Pancreas (tissue), 10 donors: ENCODE results near the gene RPRD2. TPM values are rescaled to one million over a fixed set of nuclear protein-coding genes. Genes with fewer than 3 reads are reported as not detected.

Experiments used
- ATAC-seq, 4 donors: fragments of 200-7000 bp; cut with Tn5 transposase; one replicate each; pipeline versions ENCODE4 v1.8.0 to v1.9.1; 2020; ENCODE audit warnings: mild to moderate bottlenecking in 4 of 4, moderate library complexity in 4 of 4
- DNase-seq, 6 donors: peaks; one replicate each; pipeline ENCODE4 v3.0.0-alpha.2; 2020
- FAIRE-seq: peaks from 2 replicates; lab custom pipeline; 2012; peaks lifted over from hg19 to GRCh38; lab: Jason Lieb, UNC
- H3K27ac ChIP-seq, 4 donors: fragments of 200-600 bp; sonication (generic); 1 replicate in 3 of 4; 2 replicates in 1 of 4; pipeline versions ENCODE4 v1.5.0 to v1.8.0; 2020
- H3K27me3 ChIP-seq, 4 donors: fragments of 200-600 bp; one replicate each; pipeline ENCODE4 v1.8.0; 2021
- H3K36me3 ChIP-seq, 3 donors: fragments of 200-600 bp; sonication (generic) in 1 of 3; one replicate each; pipeline versions ENCODE4 v1.5.0 to v1.8.0; 2020 to 2021
- H3K4me1 ChIP-seq, 3 donors: fragments of 200-600 bp; one replicate each; pipeline ENCODE4 v1.8.0; 2021
- H3K4me3 ChIP-seq, 4 donors: fragments of 200-600 bp; sonication (generic) in 2 of 4; one replicate each; pipeline versions ENCODE4 v1.5.0 to v1.8.0; 2020 to 2021
- H3K9me3 ChIP-seq, 4 donors: fragments of 200-600 bp; one replicate each; pipeline ENCODE4 v1.8.0; 2021
- CTCF ChIP-seq, 4 donors: fragments of 200-600 bp; sonication (generic) in 3 of 4; IDR thresholded peaks; one replicate each; pipeline versions ENCODE4 v1.5.0 to v1.8.0; 2021; ENCODE audit warnings: antibody characterized with exemption in 4 of 4
- WGBS, 2 donors: extraction: QIAGEN DNeasy Blood & Tissue Kit; methylation state at CpG; one replicate each; pipeline ENCODE4 v1.1.7; 2013; 5-methylcytosine and 5-hydroxymethylcytosine counted together
- intact Hi-C, 3 donors: fragments of 100-400 bp; cut with DNase I; formaldehyde crosslinking; loops; one replicate each; pipeline versions ENCODE4 v1.11.1 to v1.14.2; 2022
- polyA plus RNA-seq, 2 donors: library from polyadenylated mRNA; stranded (reverse); fragments of 200-250 nt; gene quantifications; one replicate each; pipeline ENCODE4 v1.2.3, GENCODE V29; 2013
- total RNA-seq, 6 donors: library from RNA; stranded (reverse); fragmentation: NEBNext Ultra II Directional in 4 of 6; extraction: Animal tissue kit (Norgen Biotek cat#: 25700) in 4 of 6; gene quantifications; one replicate each; pipeline versions ENCODE4 v1.2.1 to v1.2.4, GENCODE V29; 2021 to 2023
- donor health status: healthy with polysubstance abuse.
- donor health status: DM: no; HTN: no; CAD: no; lungs with moderate emphysema.
- donor health status: DM: no; HTN: no; CAD: no.
- donor health status: control.
- donor health status: control.
- donor health status: Bipolar disorder and iron deficiency.
- donor health status: DM: yes; HTN: yes; CAD: no.
- donor health status: DM: no; HTN: no; CAD: no.
- donor health status: DM: no; HTN: no; CAD: no.
- donor health status: DM: yes; HTN: yes; CAD: no.

Gene RPRD2
- total and polyA plus RNA-seq, 8 donors = 5.2 to 22.3 (median 14.1) TPM

GRCh38 chr1:150487763-150488115 lies 123.8 kb downstream of the RPRD2 start:
- Histone ChIP-seq H3K4me3 (peak overlapping the region; percentile 66 to 79 (median 74)), H3K27me3 (no peaks in the 10 kb centered on the region), H3K27ac (peak overlapping the region in 1 of 4 donors; percentile 34), H3K9me3 (no peaks in the 10 kb centered on the region), H3K4me1 (peaks cover 5 to 9% (median 7%) of the 10 kb centered on the region in 3 donors), H3K36me3 (peaks cover 0 to 7% (median 0%) of the 10 kb centered on the region in 3 donors)
- intact Hi-C loops = no loop called here
- TF ChIP-seq CTCF (IDR thresholded peaks at IDR 0.05) = no peak
- FAIRE-seq (no peak), DNase-seq (no peak), ATAC-seq (peak in 1 of 4 donors; percentile 23)
- WGBS, 2 donors = 1 to 3% methylated on average over 7 of the region's 7 CpGs

GRCh38 chr1:150493175-150493574 lies 129.2 kb downstream of the RPRD2 start:
- no peak for DNase-seq
- no peaks in the 10 kb centered on the region for H3K27me3 ChIP-seq
- H3K27ac ChIP-seq = no peak overlapping the region
- intact Hi-C loops = no loop called here
- no peak for ATAC-seq
- peaks cover 1 to 5% (median 2%) of the 10 kb centered on the region in 3 donors for H3K4me1 ChIP-seq
- no peak for TF ChIP-seq CTCF (IDR thresholded peaks at IDR 0.05)
- 96% methylated on average over 8 of the region's 8 CpGs for WGBS, 2 donors
- H3K9me3 ChIP-seq = no peaks in the 10 kb centered on the region
- H3K4me3 ChIP-seq = no peak overlapping the region
- FAIRE-seq = no peak
- peaks cover 0 to 38% (median 0%) of the 10 kb centered on the region in 3 donors for H3K36me3 ChIP-seq

- Histone ChIP-seq H3K4me1 (no peaks in the 10 kb centered on the region), H3K9me3 (no peaks in the 10 kb centered on the region), H3K27ac (no peak overlapping the region), H3K4me3 (no peak overlapping the region), H3K36me3 (peaks cover 0 to 29% (median 0%) of the 10 kb centered on the region in 3 donors), H3K27me3 (no peaks in the 10 kb centered on the region)
- intact Hi-C loops = no loop called here
- TF ChIP-seq CTCF (IDR thresholded peaks at IDR 0.05) = no peak
- FAIRE-seq (no peak), ATAC-seq (no peak), DNase-seq (peak in 1 of 6 donors; percentile 52)
- WGBS, 2 donors = 90 to 100% methylated on average over 7 to 10 of the region's 10 CpGs
Observed at GRCh38 chr1:150498342-150498741, 134.4 kb downstream of the RPRD2 start.

- H3K36me3 ChIP-seq = peaks cover 0 to 9% (median 8%) of the 10 kb centered on the region in 3 donors
- DNase-seq = no peak
- 82 to 86% methylated on average over 6 of the region's 6 CpGs for WGBS, 2 donors
Observed at GRCh38 chr1:150505431-150505830, 141.5 kb downstream of the RPRD2 start.

More at GRCh38 chr1:150505431-150505830, 141.5 kb downstream of the RPRD2 start:
- no peak overlapping the region for H3K4me3 ChIP-seq
- no peaks in the 10 kb centered on the region for H3K4me1 ChIP-seq
- no peak for ATAC-seq
- H3K27ac ChIP-seq = no peak overlapping the region
- no peak for FAIRE-seq
- no peak for TF ChIP-seq CTCF (IDR thresholded peaks at IDR 0.05)
- no peaks in the 10 kb centered on the region for H3K9me3 ChIP-seq
- intact Hi-C loops = no loop called here
- H3K27me3 ChIP-seq = no peaks in the 10 kb centered on the region
